CD4-positive, alpha-beta memory T cell (primary cell): ENCODE measurements around the gene FCGBP. TPM values are rescaled to one million over a fixed set of nuclear protein-coding genes. Genes with fewer than 3 reads are reported as not detected.
A peak's percentile ranks its signal among the peaks of the same experiment; 100 is the strongest.

ENCODE experiments used
- CTCF ChIA-PET: fragments of 350-600 bp; sonication (Branson Sonifier 250); formaldehyde crosslinking; loops from one replicate; lab custom pipeline; 2021; ENCODE audit warnings: inconsistent platforms; ENCODE audit not compliant: partially characterized antibody; lab: Charles Lee
- POLR2A ChIA-PET: fragments of 350-600 bp; sonication (Branson Sonifier 250); formaldehyde crosslinking; loops from one replicate; lab custom pipeline; 2021; ENCODE audit not compliant: partially characterized antibody; lab: Charles Lee
- DNase-seq, 5 donors: peaks; one replicate each; pipeline versions ENCODE4 v3.0.0 to v3.0.0-alpha.2; 2020 to 2022; ENCODE audit warnings: mixed read lengths in 1 of 5
- H3K27ac ChIP-seq: one replicate; pipeline ENCODE4 v1.7.0; 2013; ENCODE audit warnings: low read depth, low read length
- H3K27me3 ChIP-seq: 2 replicates; pipeline ENCODE4 v1.7.0; 2013; ENCODE audit warnings: mild to moderate bottlenecking, low read length, moderate library complexity; ENCODE audit not compliant: insufficient read depth
- H3K36me3 ChIP-seq: 2 replicates; pipeline ENCODE4 v1.7.0; 2013; ENCODE audit warnings: mild to moderate bottlenecking, low read length, moderate library complexity; ENCODE audit not compliant: insufficient read depth
- H3K4me1 ChIP-seq: 2 replicates; pipeline ENCODE4 v1.7.0; 2013; ENCODE audit warnings: mild to moderate bottlenecking, low read length, moderate library complexity; ENCODE audit not compliant: insufficient read depth
- H3K4me3 ChIP-seq, 2 donors: one replicate each; pipeline ENCODE4 v1.7.0; 2013; ENCODE audit warnings: low read length in 2 of 2, mild to moderate bottlenecking in 1 of 2
- H3K9me3 ChIP-seq, 2 donors: one replicate each; pipeline ENCODE4 v1.7.0; 2013; ENCODE audit warnings: low read length in 2 of 2, control low read depth in 1 of 2; ENCODE audit not compliant: control insufficient read depth in 1 of 2
- H3K27ac Mint-ChIP-seq, 7 donors: one replicate each; pipeline ENCODE4 v1.8.0; 2020 to 2021; ENCODE audit warnings: mixed read lengths in 7 of 7, mild to moderate bottlenecking in 6 of 7, inconsistent platforms in 3 of 7, moderate library complexity in 3 of 7
- H3K27me3 Mint-ChIP-seq, 2 donors: one replicate each; pipeline ENCODE4 v1.8.0; 2020 to 2021; ENCODE audit warnings: mixed read lengths in 2 of 2
- H3K36me3 Mint-ChIP-seq, 2 donors: one replicate each; pipeline ENCODE4 v1.8.0; 2020 to 2021; ENCODE audit warnings: mixed read lengths in 2 of 2, inconsistent platforms in 1 of 2, mild to moderate bottlenecking in 1 of 2
- H3K4me1 Mint-ChIP-seq, 4 donors: one replicate each; pipeline ENCODE4 v1.8.0; 2020 to 2021; ENCODE audit warnings: mixed read lengths in 4 of 4, mild to moderate bottlenecking in 1 of 4
- H3K4me3 Mint-ChIP-seq, 8 donors: one replicate each; pipeline ENCODE4 v1.8.0; 2020 to 2021; ENCODE audit warnings: mixed read lengths in 8 of 8, mild to moderate bottlenecking in 7 of 8, moderate library complexity in 6 of 8, inconsistent platforms in 3 of 8
- H3K9me3 Mint-ChIP-seq, 8 donors: one replicate each; pipeline ENCODE4 v1.8.0; 2020 to 2021; ENCODE audit warnings: mixed read lengths in 8 of 8, mild to moderate bottlenecking in 5 of 8, inconsistent platforms in 3 of 8, moderate library complexity in 1 of 8
- intact Hi-C: fragments of 100-400 bp; cut with micrococcal nuclease; formaldehyde crosslinking; loops from one replicate; pipeline ENCODE4 v1.15.1; 2023
- polyA plus RNA-seq, 2 donors: library from polyadenylated mRNA; unstranded; fragments of 300-500 nt; fragmentation: Illumina TruSeq; gene quantifications; one replicate each; pipeline ENCODE4 v1.2.3, GENCODE V29; 2021
- total RNA-seq, 2 experiments: library from RNA; stranded (reverse); gene quantifications; one replicate each; pipeline ENCODE4 v1.2.3, GENCODE V29; 2021

The FCGBP gene
- total and polyA plus RNA-seq, 4 experiments from 2014 or later: 0.10 to 79.4 (median 37.5) TPM

- Histone ChIP-seq H3K27ac (peak overlapping the region; percentile 27), H3K27me3 (no peaks in the 10 kb centered on the region), H3K36me3 (no peaks in the 10 kb centered on the region), H3K4me3 (no peak overlapping the region), H3K9me3 (no peaks in the 10 kb centered on the region), H3K4me1 (peaks cover 58% of the 10 kb centered on the region)
- H3K27me3 Mint-ChIP-seq: no peaks in the 10 kb centered on the region
- intact Hi-C loops: no loop called here
- peaks cover 43 to 74% (median 60%) of the 10 kb centered on the region in 4 donors for H3K4me1 Mint-ChIP-seq
- CTCF ChIA-PET: interaction anchor here (1.4 to 5.3 kb wide), 3 partner anchors 11 to 34 kb away, joined by 4 to 51 read pairs (median 8); partner anchors contain the start of gene PSMC4
- POLR2A ChIA-PET: interaction anchor here (1.2 to 4.3 kb wide), 4 partner anchors 9 to 34 kb away, joined by 4 to 42 read pairs (median 10); partner anchors contain the start of gene PSMC4
- H3K9me3 Mint-ChIP-seq: peaks cover 0 to 19% (median 14%) of the 10 kb centered on the region in 8 donors
- peak overlapping the region in 5 of 8 donors; percentile 21 to 74 (median 51) for H3K4me3 Mint-ChIP-seq
- H3K36me3 Mint-ChIP-seq: peaks cover 6 to 8% of the 10 kb centered on the region in 2 donors
- no peak for DNase-seq
- peak overlapping the region; percentile 77 to 90 (median 88) for H3K27ac Mint-ChIP-seq
These were observed 1.6 kb upstream of the FCGBP start for GRCh38 chr19:39936020-39936419.

- peaks cover 51% of the 10 kb centered on the region for H3K4me1 ChIP-seq
- H3K4me3 ChIP-seq: no peak overlapping the region
- H3K27me3 ChIP-seq: no peaks in the 10 kb centered on the region
- Mint-ChIP-seq H3K4me3 (peak overlapping the region in 2 of 8 donors; percentile 32 to 54), H3K27ac (peak overlapping the region in 5 of 7 donors; percentile 37 to 90 (median 79)), H3K4me1 (peaks cover 37 to 69% (median 55%) of the 10 kb centered on the region in 4 donors), H3K9me3 (peaks cover 0 to 12% (median 7%) of the 10 kb centered on the region in 8 donors), H3K36me3 (peaks cover 3 to 5% of the 10 kb centered on the region in 2 donors), H3K27me3 (no peaks in the 10 kb centered on the region)
- intact Hi-C loops: no loop called here
- no peaks in the 10 kb centered on the region for H3K9me3 ChIP-seq
- ChIA-PET POLR2A (interaction anchor here (2.0 to 4.3 kb wide), 2 partner anchors 18 to 35 kb away, joined by 12 to 42 read pairs; partner anchors contain the start of gene PSMC4), CTCF (interaction anchor here (1.4 to 5.3 kb wide), 3 partner anchors 11 to 35 kb away, joined by 4 to 51 read pairs (median 8); partner anchors contain the start of gene PSMC4)
- no peak for DNase-seq
- H3K27ac ChIP-seq: peak overlapping the region; percentile 27
- no peaks in the 10 kb centered on the region for H3K36me3 ChIP-seq
These were observed 879 bp upstream of the FCGBP start for GRCh38 chr19:39935364-39935661.

GRCh38 chr19:39929750-39930149 is 4.7 kb downstream of the FCGBP start:
- H3K27ac ChIP-seq: no peak overlapping the region
- peaks cover 3% of the 10 kb centered on the region in 2 donors for H3K36me3 Mint-ChIP-seq
- H3K4me1 ChIP-seq: peaks cover 9% of the 10 kb centered on the region
- H3K9me3 ChIP-seq: no peaks in the 10 kb centered on the region
- peak overlapping the region in 1 of 7 donors; percentile 2 for H3K27ac Mint-ChIP-seq
- ChIA-PET POLR2A (interaction anchor here (1.0 to 1.5 kb wide), 3 partner anchors 9 to 41 kb away, joined by 3 to 7 read pairs (median 5); partner anchors contain the start of gene PSMC4), CTCF (interaction anchor here (1.0 to 9.4 kb wide), 2 partner anchors 12 to 40 kb away, joined by 5 to 58 read pairs; partner anchors contain the start of gene PSMC4)
- peaks cover 21 to 37% (median 25%) of the 10 kb centered on the region in 4 donors for H3K4me1 Mint-ChIP-seq
- no peak for DNase-seq
- no peak overlapping the region for H3K4me3 ChIP-seq
- H3K36me3 ChIP-seq: no peaks in the 10 kb centered on the region
- H3K27me3 ChIP-seq: no peaks in the 10 kb centered on the region
- H3K27me3 Mint-ChIP-seq: no peaks in the 10 kb centered on the region
- H3K4me3 Mint-ChIP-seq: peak overlapping the region in 1 of 8 donors; percentile 63
- H3K9me3 Mint-ChIP-seq: no peaks in the 10 kb centered on the region
- intact Hi-C loops: no loop called here

- Histone ChIP-seq H3K36me3 (no peaks in the 10 kb centered on the region), H3K27me3 (no peaks in the 10 kb centered on the region), H3K4me3 (no peak overlapping the region), H3K27ac (no peak overlapping the region), H3K9me3 (no peaks in the 10 kb centered on the region), H3K4me1 (no peaks in the 10 kb centered on the region)
- Mint-ChIP-seq H3K4me3 (no peak overlapping the region), H3K9me3 (no peaks in the 10 kb centered on the region), H3K4me1 (peaks cover 10 to 25% (median 14%) of the 10 kb centered on the region in 4 donors), H3K27me3 (no peaks in the 10 kb centered on the region), H3K27ac (peak overlapping the region in 2 of 7 donors; percentile 23 to 36), H3K36me3 (peaks cover 3 to 9% of the 10 kb centered on the region in 2 donors)
- ChIA-PET POLR2A (interaction anchor here (1.4 kb wide), 1 partner anchor 42 kb away, joined by 5 read pairs; no protein-coding TSS in a partner anchor), CTCF (interaction anchor here (9.4 kb wide), 1 partner anchor 41 kb away, joined by 58 read pairs; the partner anchor contains the start of gene PSMC4)
- intact Hi-C loops: no loop called here
- no peak for DNase-seq
These were observed 6.1 kb downstream of the FCGBP start for GRCh38 chr19:39928357-39928725.

- POLR2A ChIA-PET: interaction anchor here (1.0 kb wide), 1 partner anchor 9 kb away, joined by 4 read pairs; no protein-coding TSS in a partner anchor
- Histone ChIP-seq H3K4me3 (no peak overlapping the region), H3K4me1 (no peaks in the 10 kb centered on the region), H3K27me3 (no peaks in the 10 kb centered on the region), H3K27ac (no peak overlapping the region), H3K36me3 (no peaks in the 10 kb centered on the region), H3K9me3 (no peaks in the 10 kb centered on the region)
- peaks cover 4 to 9% of the 10 kb centered on the region in 2 donors for H3K36me3 Mint-ChIP-seq
- intact Hi-C loops: no loop called here
- H3K27ac Mint-ChIP-seq: peak overlapping the region in 1 of 7 donors; percentile 36
- peaks cover 10 to 25% (median 14%) of the 10 kb centered on the region in 4 donors for H3K4me1 Mint-ChIP-seq
- CTCF ChIA-PET: interaction anchor here (9.4 kb wide), 1 partner anchor 42 kb away, joined by 58 read pairs; the partner anchor contains the start of gene PSMC4
- DNase-seq: no peak
- H3K4me3 Mint-ChIP-seq: no peak overlapping the region
- H3K27me3 Mint-ChIP-seq: no peaks in the 10 kb centered on the region
- no peaks in the 10 kb centered on the region for H3K9me3 Mint-ChIP-seq
These were observed 6.7 kb downstream of the FCGBP start for GRCh38 chr19:39927524-39928356.

- Mint-ChIP-seq H3K4me3 (no peak overlapping the region), H3K36me3 (peaks cover 4 to 8% of the 10 kb centered on the region in 2 donors), H3K9me3 (no peaks in the 10 kb centered on the region), H3K4me1 (peaks cover 10 to 24% (median 14%) of the 10 kb centered on the region in 4 donors), H3K27ac (no peak overlapping the region), H3K27me3 (no peaks in the 10 kb centered on the region)
- ChIA-PET POLR2A (interaction anchor here (1.0 kb wide), 1 partner anchor 9 kb away, joined by 4 read pairs; no protein-coding TSS in a partner anchor), CTCF (interaction anchor here (9.4 kb wide), 1 partner anchor 43 kb away, joined by 58 read pairs; the partner anchor contains the start of gene PSMC4)
- Histone ChIP-seq H3K36me3 (no peaks in the 10 kb centered on the region), H3K9me3 (no peaks in the 10 kb centered on the region), H3K27me3 (no peaks in the 10 kb centered on the region), H3K27ac (no peak overlapping the region), H3K4me1 (no peaks in the 10 kb centered on the region), H3K4me3 (no peak overlapping the region)
- no peak for DNase-seq
- intact Hi-C loops: no loop called here
These were observed 7.4 kb downstream of the FCGBP start for GRCh38 chr19:39927076-39927475.
